A673 (cell line): ENCODE measurements around the gene PAQR9.

ENCODE experiments used
- EZH2 ChIP-seq: fragments of 200-600 bp; sonication (generic); IDR thresholded peaks from 2 replicates; pipeline ENCODE4 v1.6.1; 2017; ENCODE audit warnings: borderline replicate concordance, low read depth, mild to moderate bottlenecking, mixed read lengths, antibody characterized with exemption, low read length; ENCODE audit not compliant: poor library complexity, severe bottlenecking
- TF ChIP-seq, protein P1 (sequence below): fragments of 300-800, 200-600 bp; sonication (generic); conservative IDR thresholded peaks from 2 replicates; pipeline ENCODE4 v1.5.1; 2017; ENCODE audit warnings: low read depth, mild to moderate bottlenecking, antibody characterized with exemption, low read length, moderate library complexity, mixed read lengths

DNA sequence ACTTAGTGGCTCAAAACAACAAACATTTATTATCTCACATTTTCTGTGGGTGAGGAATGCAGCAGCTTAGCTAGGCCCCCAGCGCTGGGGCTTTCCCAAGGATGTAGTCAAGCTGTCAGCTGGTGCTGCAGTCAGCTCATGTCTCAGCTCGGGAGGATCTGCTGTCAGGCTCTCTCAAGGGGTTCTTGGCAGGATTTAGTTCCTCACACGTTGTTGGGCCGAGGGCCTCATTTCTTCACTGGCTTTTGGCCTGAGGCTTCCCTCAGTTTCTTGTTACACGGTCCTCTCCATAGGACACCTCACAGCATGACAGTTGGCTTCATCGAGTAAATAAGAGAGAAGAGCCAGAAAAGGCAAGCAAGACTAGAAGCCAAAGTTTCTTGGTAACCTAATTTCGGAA lies 24.2 kb upstream of the PAQR9 start:
- TF ChIP-seq, protein P1, sequence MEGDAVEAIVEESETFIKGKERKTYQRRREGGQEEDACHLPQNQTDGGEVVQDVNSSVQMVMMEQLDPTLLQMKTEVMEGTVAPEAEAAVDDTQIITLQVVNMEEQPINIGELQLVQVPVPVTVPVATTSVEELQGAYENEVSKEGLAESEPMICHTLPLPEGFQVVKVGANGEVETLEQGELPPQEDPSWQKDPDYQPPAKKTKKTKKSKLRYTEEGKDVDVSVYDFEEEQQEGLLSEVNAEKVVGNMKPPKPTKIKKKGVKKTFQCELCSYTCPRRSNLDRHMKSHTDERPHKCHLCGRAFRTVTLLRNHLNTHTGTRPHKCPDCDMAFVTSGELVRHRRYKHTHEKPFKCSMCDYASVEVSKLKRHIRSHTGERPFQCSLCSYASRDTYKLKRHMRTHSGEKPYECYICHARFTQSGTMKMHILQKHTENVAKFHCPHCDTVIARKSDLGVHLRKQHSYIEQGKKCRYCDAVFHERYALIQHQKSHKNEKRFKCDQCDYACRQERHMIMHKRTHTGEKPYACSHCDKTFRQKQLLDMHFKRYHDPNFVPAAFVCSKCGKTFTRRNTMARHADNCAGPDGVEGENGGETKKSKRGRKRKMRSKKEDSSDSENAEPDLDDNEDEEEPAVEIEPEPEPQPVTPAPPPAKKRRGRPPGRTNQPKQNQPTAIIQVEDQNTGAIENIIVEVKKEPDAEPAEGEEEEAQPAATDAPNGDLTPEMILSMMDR: no peak
- TF ChIP-seq EZH2: no peak
